D721Med (cell line): ENCODE measurements around the gene UBE3B.

ENCODE experiments used
- DNase-seq: peaks from one replicate; pipeline ENCODE4 v3.0.0; 2011; ENCODE audit warnings: low spot score; ENCODE audit not compliant: insufficient read length
- FAIRE-seq: peaks from 2 replicates; lab custom pipeline; 2011; peaks lifted over from hg19 to GRCh38; lab: Jason Lieb, UNC
- CTCF ChIP-seq: IDR thresholded peaks from 2 replicates; pipeline ENCODE4 v1.5.1; 2012; ENCODE audit warnings: mild to moderate bottlenecking, control low read depth; ENCODE audit not compliant: insufficient read depth; ENCODE audit errors: missing control alignments

UBE3B gene

GRCh38 chr12:109449845-109450532 lies 27.4 kb upstream of the UBE3B start:
- TF ChIP-seq CTCF, result no peak
- DNase-seq (no peak), FAIRE-seq (no peak)

DNA sequence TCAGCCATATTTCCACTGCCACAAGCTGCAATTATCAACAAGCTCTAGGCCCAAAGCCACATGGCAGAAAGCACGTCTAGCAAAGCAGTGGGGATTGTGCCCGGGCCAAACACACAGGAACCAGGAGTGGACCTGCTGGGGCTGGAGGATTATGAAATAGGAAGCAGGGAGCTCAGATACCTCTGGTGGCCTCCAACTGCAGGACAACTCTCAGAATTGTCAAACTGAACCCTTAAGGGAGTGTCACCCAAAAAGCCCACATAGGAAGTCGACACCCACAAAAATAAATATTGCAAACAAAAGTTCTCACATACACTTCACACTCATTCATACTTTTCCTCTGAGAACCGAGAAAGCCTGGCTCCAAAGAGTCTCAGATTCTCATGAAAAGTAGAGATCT lies 26.5 kb upstream of the UBE3B start:
- DNase-seq, result no peak
- no peak for TF ChIP-seq CTCF
- no peak for FAIRE-seq

GRCh38 chr12:109451400-109451799 lies 26.0 kb upstream of the UBE3B start:
- no peak for TF ChIP-seq CTCF
- no peak for DNase-seq
- FAIRE-seq, result no peak

- DNase-seq, result no peak
- FAIRE-seq, result no peak
- TF ChIP-seq CTCF, result no peak
Measured at GRCh38 chr12:109452489-109452888, 24.9 kb upstream of the UBE3B start.

DNA sequence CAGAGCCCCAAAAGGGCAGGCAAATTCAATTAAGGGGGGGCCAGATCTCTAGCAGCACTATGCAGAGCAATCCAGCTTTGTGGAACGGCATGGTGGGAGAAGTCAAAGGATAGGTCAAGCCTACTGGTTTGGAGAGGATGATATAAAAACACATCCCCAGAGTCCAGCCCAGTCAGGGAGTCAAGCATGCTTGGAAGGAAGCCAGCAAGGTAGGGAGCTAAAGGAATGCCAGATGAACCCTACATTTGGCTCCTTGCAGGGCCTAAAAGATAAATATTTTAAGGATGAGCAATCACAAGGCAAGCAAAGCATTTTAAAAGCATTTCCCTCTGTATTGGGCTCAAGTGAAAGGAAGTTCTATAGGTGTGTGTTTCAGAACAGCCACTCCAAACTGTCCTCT lies 21.7 kb upstream of the UBE3B start:
- DNase-seq (no peak), FAIRE-seq (no peak)
- no peak for TF ChIP-seq CTCF

DNA sequence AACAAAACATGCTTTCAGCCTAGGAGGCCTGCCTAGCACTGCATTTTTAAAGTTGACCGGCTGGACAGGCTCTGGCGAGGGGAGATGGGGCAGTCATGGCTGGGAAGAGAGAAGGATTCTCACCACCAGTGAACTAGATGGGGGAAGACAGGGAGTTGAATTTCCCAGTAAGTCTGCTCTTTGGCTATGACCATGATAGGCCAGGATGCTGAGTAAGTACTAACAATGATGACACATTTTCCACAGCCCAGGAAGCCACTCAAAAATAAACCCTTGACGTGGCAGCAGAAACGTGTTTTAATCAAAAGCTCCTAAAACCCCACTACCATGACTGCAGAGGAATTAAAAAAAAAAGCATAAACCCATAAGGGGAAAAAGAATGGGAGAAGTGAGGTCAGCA lies 19.3 kb upstream of the UBE3B start:
- DNase-seq (no peak), FAIRE-seq (no peak)
- TF ChIP-seq CTCF, result no peak

- no peak for TF ChIP-seq CTCF
- no peak for FAIRE-seq
- DNase-seq, result no peak
Measured at GRCh38 chr12:109458771-109459208, 18.6 kb upstream of the UBE3B start.
